ENCODE data around the gene NDUFA5. TPM values are rescaled to one million over a fixed set of nuclear protein-coding genes. Genes with fewer than 3 reads are reported as not detected.
A peak's percentile ranks its signal among the peaks of the same experiment; 100 is the strongest.

Gene NDUFA5
- 10 to 100 TPM; 52.7 to 54.0 TPM for total RNA-seq

- Mint-ChIP-seq H3K9me3 (peaks cover 3% of the 10 kb centered on the region), H3K36me3 (ENCODE audit: low read depth) (peaks cover 10% of the 10 kb centered on the region), H3K4me1 (peaks cover 2% of the 10 kb centered on the region), H3K27me3 (peaks cover 2% of the 10 kb centered on the region), H3K27ac (no peak within 1 kb of the TSS), H3K4me3 (no peak within 1 kb of the TSS)
- peak; percentile 96 for DNase-seq
- ChIA-PET POLR2A (interaction anchor here (0.6 to 2.0 kb wide), 9 partner anchors 10 to 1372 kb away, joined by 3 to 10 read pairs (median 4); partner anchors contain the start of genes POT1 and WASL), CTCF (interaction anchor here (1.1 to 1.9 kb wide), 7 partner anchors 10 to 124 kb away, joined by 3 to 17 read pairs (median 3); partner anchors contain the start of gene IQUB)
Observed at GRCh38 chr7:123557398-123558288, at the start of gene NDUFA5. NDUFA5 (minus strand) TSS chr7:123557818; CDS start chr7:123557795, 23 bp downstream.

GRCh38 chr7:123604739-123605138, 47.1 kb upstream of the NDUFA5 start:
- ChIA-PET POLR2A (no interaction called here), CTCF (no interaction called here)
- Mint-ChIP-seq H3K27me3 (peaks cover 8% of the 10 kb centered on the region), H3K36me3 (ENCODE audit: low read depth) (no peaks in the 10 kb centered on the region), H3K4me1 (no peaks in the 10 kb centered on the region), H3K4me3 (no peak overlapping the region), H3K27ac (no peak overlapping the region), H3K9me3 (no peaks in the 10 kb centered on the region)
- DNase-seq, result no peak

GRCh38 chr7:123602648-123603047, 45.0 kb upstream of the NDUFA5 start:
- Mint-ChIP-seq H3K27me3 (peaks cover 5% of the 10 kb centered on the region), H3K9me3 (no peaks in the 10 kb centered on the region), H3K36me3 (ENCODE audit: low read depth) (no peaks in the 10 kb centered on the region), H3K4me3 (no peak overlapping the region), H3K27ac (no peak overlapping the region), H3K4me1 (no peaks in the 10 kb centered on the region)
- DNase-seq, result no peak
- ChIA-PET POLR2A (no interaction called here), CTCF (no interaction called here)

GRCh38 chr7:123601530-123601929, 43.9 kb upstream of the NDUFA5 start, which contains the start of gene ASB15:
ASB15 (plus strand) TSS chr7:123601821; CDS start chr7:123614503, 12,682 bp downstream.
- ChIA-PET CTCF (no interaction called here), POLR2A (no interaction called here)
- Mint-ChIP-seq H3K9me3 (no peaks in the 10 kb centered on the region), H3K27ac (no peak within 1 kb of the TSS), H3K27me3 (peaks cover 5% of the 10 kb centered on the region), H3K36me3 (ENCODE audit: low read depth) (no peaks in the 10 kb centered on the region), H3K4me1 (no peaks in the 10 kb centered on the region), H3K4me3 (no peak within 1 kb of the TSS)
- DNase-seq, result no peak

GRCh38 chr7:123600876-123601275, 43.3 kb upstream of the NDUFA5 start:
- no peak overlapping the region for H3K4me3 Mint-ChIP-seq

GRCh38 chr7:123599766-123600165, 42.1 kb upstream of the NDUFA5 start:
- no peak overlapping the region for H3K4me3 Mint-ChIP-seq
- H3K27me3 Mint-ChIP-seq, result peaks cover 3% of the 10 kb centered on the region
- ChIA-PET CTCF (no interaction called here), POLR2A (no interaction called here)
- no peaks in the 10 kb centered on the region for H3K9me3 Mint-ChIP-seq
- H3K36me3 Mint-ChIP-seq (ENCODE audit: low read depth), result no peaks in the 10 kb centered on the region
- H3K4me1 Mint-ChIP-seq, result no peaks in the 10 kb centered on the region
- H3K27ac Mint-ChIP-seq, result no peak overlapping the region
- no peak for DNase-seq

More at GRCh38 chr7:123600876-123601275, 43.3 kb upstream of the NDUFA5 start:
- Mint-ChIP-seq H3K36me3 (ENCODE audit: low read depth) (no peaks in the 10 kb centered on the region), H3K27me3 (peaks cover 3% of the 10 kb centered on the region), H3K4me1 (no peaks in the 10 kb centered on the region), H3K9me3 (no peaks in the 10 kb centered on the region), H3K27ac (no peak overlapping the region)
- ChIA-PET POLR2A (no interaction called here), CTCF (no interaction called here)
- DNase-seq, result no peak

GRCh38 chr7:123598657-123599056, 41.0 kb upstream of the NDUFA5 start:
- H3K36me3 Mint-ChIP-seq (ENCODE audit: low read depth), result no peaks in the 10 kb centered on the region
- H3K9me3 Mint-ChIP-seq, result no peaks in the 10 kb centered on the region
- H3K27me3 Mint-ChIP-seq, result peaks cover 4% of the 10 kb centered on the region
- no peak for DNase-seq
- POLR2A ChIA-PET, result no interaction called here
- CTCF ChIA-PET, result no interaction called here
- no peaks in the 10 kb centered on the region for H3K4me1 Mint-ChIP-seq
- no peak overlapping the region for H3K4me3 Mint-ChIP-seq
- H3K27ac Mint-ChIP-seq, result no peak overlapping the region

- ChIA-PET CTCF (no interaction called here), POLR2A (no interaction called here)
- no peak overlapping the region for H3K27ac Mint-ChIP-seq
- no peaks in the 10 kb centered on the region for H3K4me1 Mint-ChIP-seq
- no peaks in the 10 kb centered on the region for H3K36me3 Mint-ChIP-seq (ENCODE audit: low read depth)
- H3K9me3 Mint-ChIP-seq, result no peaks in the 10 kb centered on the region
- no peak for DNase-seq
- no peak overlapping the region for H3K4me3 Mint-ChIP-seq
- H3K27me3 Mint-ChIP-seq, result peaks cover 20% of the 10 kb centered on the region
Observed at GRCh38 chr7:123594813-123595241, 37.2 kb upstream of the NDUFA5 start.

- Mint-ChIP-seq H3K27ac (no peak overlapping the region), H3K4me3 (no peak overlapping the region), H3K9me3 (no peaks in the 10 kb centered on the region), H3K36me3 (ENCODE audit: low read depth) (no peaks in the 10 kb centered on the region), H3K4me1 (no peaks in the 10 kb centered on the region), H3K27me3 (peaks cover 30% of the 10 kb centered on the region)
- POLR2A ChIA-PET, result no interaction called here
- DNase-seq, result no peak
- CTCF ChIA-PET, result no interaction called here
Observed at GRCh38 chr7:123588376-123588775, 30.8 kb upstream of the NDUFA5 start.

- no peaks in the 10 kb centered on the region for H3K36me3 Mint-ChIP-seq (ENCODE audit: low read depth)
- H3K27me3 Mint-ChIP-seq, result peaks cover 17% of the 10 kb centered on the region
- POLR2A ChIA-PET, result no interaction called here
- DNase-seq, result no peak
- CTCF ChIA-PET, result no interaction called here
- no peak overlapping the region for H3K4me3 Mint-ChIP-seq
- no peaks in the 10 kb centered on the region for H3K9me3 Mint-ChIP-seq
- H3K27ac Mint-ChIP-seq, result no peak overlapping the region
- no peaks in the 10 kb centered on the region for H3K4me1 Mint-ChIP-seq
Observed at GRCh38 chr7:123583821-123584220, 26.2 kb upstream of the NDUFA5 start.

- Mint-ChIP-seq H3K27me3 (peaks cover 14% of the 10 kb centered on the region), H3K4me1 (no peaks in the 10 kb centered on the region), H3K27ac (no peak overlapping the region), H3K9me3 (no peaks in the 10 kb centered on the region), H3K4me3 (no peak overlapping the region), H3K36me3 (ENCODE audit: low read depth) (no peaks in the 10 kb centered on the region)
- POLR2A ChIA-PET, result no interaction called here
- DNase-seq, result no peak
- CTCF ChIA-PET, result interaction anchor here (0.6 to 1.3 kb wide), 3 partner anchors 43 to 120 kb away, joined by 3 read pairs; no protein-coding TSS in a partner anchor
Observed at GRCh38 chr7:123581162-123581459, 23.5 kb upstream of the NDUFA5 start.

GRCh38 chr7:123580406-123581161, 23.0 kb upstream of the NDUFA5 start:
- Mint-ChIP-seq H3K4me1 (no peaks in the 10 kb centered on the region), H3K9me3 (no peaks in the 10 kb centered on the region), H3K36me3 (ENCODE audit: low read depth) (no peaks in the 10 kb centered on the region), H3K27ac (no peak overlapping the region), H3K27me3 (peaks cover 16% of the 10 kb centered on the region), H3K4me3 (no peak overlapping the region)
- CTCF ChIA-PET, result interaction anchor here (1.2 to 1.3 kb wide), 2 partner anchors 44 to 121 kb away, joined by 3 read pairs; no protein-coding TSS in a partner anchor
- DNase-seq, result no peak
- POLR2A ChIA-PET, result no interaction called here

GRCh38 chr7:123579416-123579815, 21.8 kb upstream of the NDUFA5 start:
- DNase-seq, result no peak
- Mint-ChIP-seq H3K36me3 (ENCODE audit: low read depth) (no peaks in the 10 kb centered on the region), H3K4me1 (no peaks in the 10 kb centered on the region), H3K9me3 (no peaks in the 10 kb centered on the region), H3K27me3 (peaks cover 17% of the 10 kb centered on the region), H3K4me3 (no peak overlapping the region), H3K27ac (no peak overlapping the region)
- POLR2A ChIA-PET, result no interaction called here
- CTCF ChIA-PET, result no interaction called here
